ENCODE results near the gene SEC16A. TPM values are rescaled to one million over a fixed set of nuclear protein-coding genes. Genes with fewer than 3 reads are reported as not detected.

The SEC16A gene
- total and polyA plus RNA-seq, 11 donors, result 20.9 to 53.3 (median 29.9) TPM

- H3K27me3 ChIP-seq, result no peaks in the 10 kb centered on the region
- ATAC-seq (no peak), DNase-seq (no peak)
- H3K36me3 ChIP-seq, result peaks cover 0 to 18% (median 5%) of the 10 kb centered on the region in 9 donors
- 41 to 52% (median 45%) methylated on average over 11 to 20 of the region's 20 CpGs for WGBS, 4 donors
- peak overlapping the region in 11 of 12 donors; percentile 8 to 78 (median 74) for H3K27ac ChIP-seq
- H3K4me3 ChIP-seq, result peak overlapping the region in 6 of 12 donors; percentile 3 to 26 (median 10)
- H3K9me3 ChIP-seq, result no peaks in the 10 kb centered on the region
- H3K4me1 ChIP-seq, result peaks cover 39 to 94% (median 87%) of the 10 kb centered on the region in 12 donors
- TF ChIP-seq CTCF (IDR thresholded peaks at IDR 0.05) (peak in 1 of 12 donors; percentile 4), POLR2A (IDR thresholded peaks at IDR 0.05) (no peak)
- intact Hi-C loops (cut with DNase I), result loop anchor here in 1 of 10 donors (5.0 kb wide), 1 partner anchor 38 kb away; no protein-coding TSS in a partner anchor
Measured at GRCh38 chr9:136530461-136531089, 47.7 kb upstream of the SEC16A start.

- no peaks in the 10 kb centered on the region for H3K9me3 ChIP-seq
- DNase-seq (peak in 3 of 5 donors; percentile 61 to 68 (median 66)), ATAC-seq (peak in 2 of 4 donors; percentile 18 to 38)
- TF ChIP-seq POLR2A (IDR thresholded peaks at IDR 0.05), result no peak
- peak in 2 of 12 donors; percentile 15 to 21 for TF ChIP-seq CTCF (IDR thresholded peaks at IDR 0.05)
- H3K27ac ChIP-seq, result peak overlapping the region; percentile 40 to 80 (median 70)
- H3K36me3 ChIP-seq, result peaks cover 0 to 18% (median 5%) of the 10 kb centered on the region in 9 donors
- H3K27me3 ChIP-seq, result no peaks in the 10 kb centered on the region
- intact Hi-C loops (cut with DNase I), result loop anchor here in 1 of 10 donors (5.0 kb wide), 1 partner anchor 37 kb away; no protein-coding TSS in a partner anchor
- WGBS, 4 donors, result 45 to 52% (median 51%) methylated on average over 34 to 40 of the region's 40 CpGs
- H3K4me1 ChIP-seq, result peaks cover 35 to 96% (median 87%) of the 10 kb centered on the region in 12 donors
- H3K4me3 ChIP-seq, result peak overlapping the region in 7 of 12 donors; percentile 12 to 28 (median 22)
Measured at GRCh38 chr9:136529516-136530460, 46.9 kb upstream of the SEC16A start.

GRCh38 chr9:136528716-136529341, 46.0 kb upstream of the SEC16A start:
- peaks cover 32 to 95% (median 81%) of the 10 kb centered on the region in 12 donors for H3K4me1 ChIP-seq
- H3K4me3 ChIP-seq, result peak overlapping the region in 1 of 12 donors; percentile 28
- intact Hi-C loops (cut with DNase I), result no loop called here
- TF ChIP-seq POLR2A (IDR thresholded peaks at IDR 0.05) (no peak), CTCF (IDR thresholded peaks at IDR 0.05) (no peak)
- H3K27me3 ChIP-seq, result no peaks in the 10 kb centered on the region
- WGBS, 4 donors, result 81 to 84% (median 82%) methylated on average over 5 to 12 of the region's 12 CpGs
- no peaks in the 10 kb centered on the region for H3K9me3 ChIP-seq
- no peak for DNase-seq
- peaks cover 0 to 13% (median 3%) of the 10 kb centered on the region in 9 donors for H3K36me3 ChIP-seq
- no peak for ATAC-seq
- peak overlapping the region; percentile 40 to 80 (median 70) for H3K27ac ChIP-seq
